Caco-2 (cell line): ENCODE data around the gene ARHGAP18. TPM values are rescaled to one million over a fixed set of nuclear protein-coding genes. Genes with fewer than 3 reads are reported as not detected.

Experiments used
- BruUV-seq: library from RNA; stranded (reverse); fragments of 400-500 nt; replicated peaks from 2 replicates; lab custom pipeline; 2021; lab: Mats Ljungman, UMichigan
- CTCF ChIA-PET: fragments of 300-600 bp; sonication (Branson Sonifier 250); formaldehyde crosslinking; loops from one replicate; lab custom pipeline; 2022; ENCODE audit warnings: antibody characterized with exemption; lab: Charles Lee
- POLR2A ChIA-PET: fragments of 300-600 bp; sonication (Branson Sonifier 250); formaldehyde crosslinking; loops from one replicate; lab custom pipeline; 2022; ENCODE audit warnings: antibody characterized with exemption; lab: Charles Lee
- DNase-seq, 2 experiments: peaks; one replicate each; pipeline versions ENCODE4 v3.0.0 to v3.0.0-alpha.2; 2020 to 2022
- H3K27me3 ChIP-seq: replicated peaks from 2 replicates; pipeline ENCODE4 v1.6.0; 2011; ENCODE audit warnings: low read length; ENCODE audit not compliant: control insufficient read depth, insufficient read depth
- H3K36me3 ChIP-seq: 2 replicates; pipeline ENCODE4 v1.5.1; 2011; ENCODE audit warnings: low read length; ENCODE audit not compliant: control insufficient read depth, insufficient read depth
- H3K4me1 ChIP-seq: fragments of 250-450 bp; sonication (Bioruptor Pico); 2 replicates; pipeline ENCODE4 v1.5.1; 2020; ENCODE audit warnings: mild to moderate bottlenecking
- H3K4me3 ChIP-seq: 2 replicates; pipeline ENCODE4 v1.5.1; 2011; ENCODE audit warnings: low read depth, mild to moderate bottlenecking, control low read depth, low read length
- H3K9me3 ChIP-seq: fragments of 250-450 bp; sonication (Bioruptor Pico); 2 replicates; pipeline ENCODE4 v1.5.1; 2020; ENCODE audit warnings: mild to moderate bottlenecking, moderate library complexity
- H3K27ac Mint-ChIP-seq: one replicate; pipeline ENCODE4 v1.8.0; 2022; ENCODE audit warnings: mixed read lengths; ENCODE audit not compliant: unreplicated experiment
- H3K27me3 Mint-ChIP-seq: one replicate; pipeline ENCODE4 v1.8.0; 2022; ENCODE audit warnings: mixed read lengths; ENCODE audit not compliant: insufficient read depth, unreplicated experiment
- H3K36me3 Mint-ChIP-seq: one replicate; pipeline ENCODE4 v1.8.0; 2022; ENCODE audit warnings: mild to moderate bottlenecking, mixed read lengths; ENCODE audit not compliant: insufficient read depth, unreplicated experiment
- H3K4me1 Mint-ChIP-seq: one replicate; pipeline ENCODE4 v1.8.0; 2022; ENCODE audit warnings: low read depth, mixed read lengths; ENCODE audit not compliant: unreplicated experiment
- H3K4me3 Mint-ChIP-seq: one replicate; pipeline ENCODE4 v1.8.0; 2022; ENCODE audit warnings: mild to moderate bottlenecking, moderate library complexity, mixed read lengths; ENCODE audit not compliant: unreplicated experiment
- H3K9me3 Mint-ChIP-seq: one replicate; pipeline ENCODE4 v1.8.0; 2022; ENCODE audit warnings: mixed read lengths; ENCODE audit not compliant: unreplicated experiment
- intact Hi-C: fragments of 100-400 bp; cut with micrococcal nuclease; formaldehyde crosslinking; loops from one replicate; pipeline ENCODE4 v1.10.0; 2022; ENCODE audit not compliant: unreplicated experiment
- total RNA-seq: library from RNA; stranded (reverse); gene quantifications from 2 replicates; pipeline ENCODE4 v1.2.3, GENCODE V29; 2022
- TF ChIP-seq, protein P1 (sequence below), 2 experiments: fragments of 200-600 bp in 1 of 2; IDR thresholded peaks; 1 replicate in 1 of 2; 2 replicates in 1 of 2; pipeline versions ENCODE4 v1.5.1 to v1.8.0; 2011 to 2022; ENCODE audit warnings: antibody characterized with exemption in 1 of 2, control low read depth in 1 of 2, inconsistent platforms in 1 of 2, low read depth in 1 of 2, low read length in 1 of 2, mild to moderate bottlenecking in 1 of 2, moderate library complexity in 1 of 2; ENCODE audit not compliant: insufficient read depth in 1 of 2, severe bottlenecking in 1 of 2, unreplicated experiment in 1 of 2

ARHGAP18 gene
- total RNA-seq, 1 experiment from 2014 or later = 15.0 TPM

DNA sequence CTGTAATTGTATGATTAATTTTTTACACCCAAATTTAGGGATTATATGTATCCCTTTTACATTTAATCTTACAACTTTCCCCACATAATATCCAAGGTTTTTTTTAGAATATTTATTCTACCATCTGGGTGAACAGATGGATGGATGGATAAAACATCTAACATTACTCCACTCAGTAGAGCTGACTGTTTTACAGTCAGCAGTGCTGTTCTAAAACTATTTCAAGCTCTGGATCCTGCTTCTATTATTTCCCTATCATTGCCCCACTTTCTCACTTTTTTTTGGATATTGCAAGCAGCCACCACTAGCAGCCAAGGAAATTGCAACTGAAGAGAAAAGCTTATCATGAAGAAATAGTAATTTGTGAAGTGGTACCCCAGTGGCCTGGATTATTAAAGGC lies 173.7 kb downstream of the ARHGAP18 start:
- intact Hi-C loops = no loop called here
- no peak overlapping the region for H3K4me3 ChIP-seq
- no peaks in the 10 kb centered on the region for H3K36me3 ChIP-seq
- Mint-ChIP-seq H3K9me3 (peaks cover 11% of the 10 kb centered on the region), H3K4me1 (no peaks in the 10 kb centered on the region), H3K36me3 (no peaks in the 10 kb centered on the region), H3K27ac (no peak overlapping the region), H3K27me3 (no peaks in the 10 kb centered on the region), H3K4me3 (no peak overlapping the region)
- CTCF ChIA-PET = no interaction called here
- H3K27me3 ChIP-seq = no peaks in the 10 kb centered on the region
- BruUV-seq = no TSS peak
- DNase-seq = no peak
- POLR2A ChIA-PET = no interaction called here
- H3K4me1 ChIP-seq = no peaks in the 10 kb centered on the region
- H3K9me3 ChIP-seq = no peaks in the 10 kb centered on the region
- TF ChIP-seq, protein P1, sequence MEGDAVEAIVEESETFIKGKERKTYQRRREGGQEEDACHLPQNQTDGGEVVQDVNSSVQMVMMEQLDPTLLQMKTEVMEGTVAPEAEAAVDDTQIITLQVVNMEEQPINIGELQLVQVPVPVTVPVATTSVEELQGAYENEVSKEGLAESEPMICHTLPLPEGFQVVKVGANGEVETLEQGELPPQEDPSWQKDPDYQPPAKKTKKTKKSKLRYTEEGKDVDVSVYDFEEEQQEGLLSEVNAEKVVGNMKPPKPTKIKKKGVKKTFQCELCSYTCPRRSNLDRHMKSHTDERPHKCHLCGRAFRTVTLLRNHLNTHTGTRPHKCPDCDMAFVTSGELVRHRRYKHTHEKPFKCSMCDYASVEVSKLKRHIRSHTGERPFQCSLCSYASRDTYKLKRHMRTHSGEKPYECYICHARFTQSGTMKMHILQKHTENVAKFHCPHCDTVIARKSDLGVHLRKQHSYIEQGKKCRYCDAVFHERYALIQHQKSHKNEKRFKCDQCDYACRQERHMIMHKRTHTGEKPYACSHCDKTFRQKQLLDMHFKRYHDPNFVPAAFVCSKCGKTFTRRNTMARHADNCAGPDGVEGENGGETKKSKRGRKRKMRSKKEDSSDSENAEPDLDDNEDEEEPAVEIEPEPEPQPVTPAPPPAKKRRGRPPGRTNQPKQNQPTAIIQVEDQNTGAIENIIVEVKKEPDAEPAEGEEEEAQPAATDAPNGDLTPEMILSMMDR (IDR thresholded peaks at IDR 0.05; ENCODE audit: insufficient read depth in 1 of 2, low read depth in 1 of 2, low read length in 1 of 2, severe bottlenecking in 1 of 2, unreplicated experiment in 1 of 2) = no peak

DNA sequence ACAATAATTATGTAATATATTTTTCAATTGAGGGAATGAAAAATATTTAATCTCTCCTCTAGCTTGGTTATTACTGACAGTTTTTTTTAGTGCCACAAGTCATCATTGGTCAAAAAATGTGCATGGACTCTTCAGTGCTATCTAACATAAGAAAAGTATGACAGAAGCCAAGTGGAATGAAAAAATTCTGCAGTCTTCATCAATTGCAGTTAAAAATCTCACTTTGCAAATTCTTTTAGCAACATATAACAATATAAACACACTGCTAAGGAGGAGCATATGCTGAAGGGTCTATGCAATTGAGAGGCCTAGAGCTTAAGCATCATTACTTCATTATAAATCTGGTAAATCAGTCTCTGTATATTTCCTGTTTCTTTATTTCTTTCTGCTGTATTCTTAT lies 175.1 kb downstream of the ARHGAP18 start:
- no peaks in the 10 kb centered on the region for H3K9me3 ChIP-seq
- H3K4me3 ChIP-seq = no peak overlapping the region
- Mint-ChIP-seq H3K4me3 (no peak overlapping the region), H3K9me3 (peaks cover 11% of the 10 kb centered on the region), H3K4me1 (no peaks in the 10 kb centered on the region), H3K36me3 (no peaks in the 10 kb centered on the region), H3K27me3 (no peaks in the 10 kb centered on the region), H3K27ac (no peak overlapping the region)
- TF ChIP-seq, protein P1 (IDR thresholded peaks at IDR 0.05; ENCODE audit: insufficient read depth in 1 of 2, low read depth in 1 of 2, low read length in 1 of 2, severe bottlenecking in 1 of 2, unreplicated experiment in 1 of 2) = no peak
- no peak for DNase-seq
- H3K27me3 ChIP-seq = no peaks in the 10 kb centered on the region
- BruUV-seq = no TSS peak
- ChIA-PET CTCF (no interaction called here), POLR2A (no interaction called here)
- no peaks in the 10 kb centered on the region for H3K4me1 ChIP-seq
- no peaks in the 10 kb centered on the region for H3K36me3 ChIP-seq
- intact Hi-C loops = no loop called here

Other genes with a start within 250 kb of the ARHGAP18 start
- not detected in 2 replicates for gene TMEM244, start 151.1 kb upstream of the ARHGAP18 start, total RNA-seq